ENCODE measurements around the gene BAAT.

Gene BAAT

GRCh38 chr9:101417389-101417788 lies 32.6 kb upstream of the BAAT start:
- DNase-seq (ENCODE audit: low read depth): no peak
- TF ChIP-seq MAX (IDR thresholded peaks at IDR 0.05; ENCODE audit: low read depth, low read length) (no peak), MYC (IDR thresholded peaks at IDR 0.05; ENCODE audit: low read depth, low read length) (no peak), CTCF (IDR thresholded peaks at IDR 0.05; ENCODE audit: low read depth, low read length) (no peak), POLR2A (IDR thresholded peaks at IDR 0.05; ENCODE audit: extremely low read depth, insufficient read length) (no peak)
- no peak overlapping the region for H3K4me3 ChIP-seq (ENCODE audit: low read depth, low read length)

GRCh38 chr9:101415578-101415977 lies 30.8 kb upstream of the BAAT start:
- TF ChIP-seq CTCF (IDR thresholded peaks at IDR 0.05; ENCODE audit: low read depth, low read length) (no peak), MYC (IDR thresholded peaks at IDR 0.05; ENCODE audit: low read depth, low read length) (no peak), POLR2A (IDR thresholded peaks at IDR 0.05; ENCODE audit: extremely low read depth, insufficient read length) (no peak), MAX (IDR thresholded peaks at IDR 0.05; ENCODE audit: low read depth, low read length) (no peak)

GRCh38 chr9:101414839-101415238 lies 30.0 kb upstream of the BAAT start:
- DNase-seq (ENCODE audit: low read depth): no peak
- H3K4me3 ChIP-seq (ENCODE audit: low read depth, low read length): no peak overlapping the region

More at GRCh38 chr9:101415578-101415977, 30.8 kb upstream of the BAAT start:
- no peak for DNase-seq (ENCODE audit: low read depth)
- no peak overlapping the region for H3K4me3 ChIP-seq (ENCODE audit: low read depth, low read length)

GRCh38 chr9:101409079-101409477 lies 24.3 kb upstream of the BAAT start:
- TF ChIP-seq CTCF (IDR thresholded peaks at IDR 0.05; ENCODE audit: low read depth, low read length) (no peak), MAX (IDR thresholded peaks at IDR 0.05; ENCODE audit: low read depth, low read length) (no peak), POLR2A (IDR thresholded peaks at IDR 0.05; ENCODE audit: extremely low read depth, insufficient read length) (no peak), MYC (IDR thresholded peaks at IDR 0.05; ENCODE audit: low read depth, low read length) (no peak)
- no peak for DNase-seq (ENCODE audit: low read depth)

More at GRCh38 chr9:101414839-101415238, 30.0 kb upstream of the BAAT start:
- TF ChIP-seq CTCF (IDR thresholded peaks at IDR 0.05; ENCODE audit: low read depth, low read length) (no peak), MYC (IDR thresholded peaks at IDR 0.05; ENCODE audit: low read depth, low read length) (no peak), POLR2A (IDR thresholded peaks at IDR 0.05; ENCODE audit: extremely low read depth, insufficient read length) (no peak), MAX (IDR thresholded peaks at IDR 0.05; ENCODE audit: low read depth, low read length) (no peak)

GRCh38 chr9:101408374-101409078 lies 23.7 kb upstream of the BAAT start:
- H3K4me3 ChIP-seq (ENCODE audit: low read depth, low read length): no peak overlapping the region
- no peak for DNase-seq (ENCODE audit: low read depth)
- TF ChIP-seq MYC (IDR thresholded peaks at IDR 0.05; ENCODE audit: low read depth, low read length) (no peak), CTCF (IDR thresholded peaks at IDR 0.05; ENCODE audit: low read depth, low read length) (no peak), MAX (IDR thresholded peaks at IDR 0.05; ENCODE audit: low read depth, low read length) (no peak), POLR2A (IDR thresholded peaks at IDR 0.05; ENCODE audit: extremely low read depth, insufficient read length) (no peak)

More at GRCh38 chr9:101409079-101409477, 24.3 kb upstream of the BAAT start:
- no peak overlapping the region for H3K4me3 ChIP-seq (ENCODE audit: low read depth, low read length)

Data from NB4 (cell line).